ENCODE measurements around the gene F8.

DNA sequence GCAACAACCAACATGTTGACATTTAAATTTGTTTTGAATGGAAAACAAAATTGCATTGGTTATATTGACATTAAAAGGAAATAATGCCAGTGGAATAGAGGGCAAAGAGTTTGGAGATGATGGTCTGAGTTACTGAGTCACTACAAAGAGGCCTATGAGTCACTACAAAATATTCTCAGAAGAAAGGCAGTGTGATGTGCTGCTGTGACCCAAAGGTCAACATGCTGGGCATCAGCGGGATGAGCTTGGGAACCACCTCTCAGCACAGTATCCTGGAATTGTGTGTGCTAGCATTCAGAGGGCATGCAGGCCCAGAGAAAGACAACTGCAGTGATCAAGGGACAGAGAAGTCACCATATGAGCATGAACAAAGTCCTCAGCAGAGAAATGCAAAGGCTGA is 45.6 kb upstream of the F8 start:
- TF ChIP-seq POLR2AphosphoS5 (IDR thresholded peaks at IDR 0.05; ENCODE audit: low read depth, low read length), result no peak
- TF ChIP-seq, protein P1, sequence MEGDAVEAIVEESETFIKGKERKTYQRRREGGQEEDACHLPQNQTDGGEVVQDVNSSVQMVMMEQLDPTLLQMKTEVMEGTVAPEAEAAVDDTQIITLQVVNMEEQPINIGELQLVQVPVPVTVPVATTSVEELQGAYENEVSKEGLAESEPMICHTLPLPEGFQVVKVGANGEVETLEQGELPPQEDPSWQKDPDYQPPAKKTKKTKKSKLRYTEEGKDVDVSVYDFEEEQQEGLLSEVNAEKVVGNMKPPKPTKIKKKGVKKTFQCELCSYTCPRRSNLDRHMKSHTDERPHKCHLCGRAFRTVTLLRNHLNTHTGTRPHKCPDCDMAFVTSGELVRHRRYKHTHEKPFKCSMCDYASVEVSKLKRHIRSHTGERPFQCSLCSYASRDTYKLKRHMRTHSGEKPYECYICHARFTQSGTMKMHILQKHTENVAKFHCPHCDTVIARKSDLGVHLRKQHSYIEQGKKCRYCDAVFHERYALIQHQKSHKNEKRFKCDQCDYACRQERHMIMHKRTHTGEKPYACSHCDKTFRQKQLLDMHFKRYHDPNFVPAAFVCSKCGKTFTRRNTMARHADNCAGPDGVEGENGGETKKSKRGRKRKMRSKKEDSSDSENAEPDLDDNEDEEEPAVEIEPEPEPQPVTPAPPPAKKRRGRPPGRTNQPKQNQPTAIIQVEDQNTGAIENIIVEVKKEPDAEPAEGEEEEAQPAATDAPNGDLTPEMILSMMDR (IDR thresholded peaks at IDR 0.05), result no peak
- TF ChIP-seq, protein P2, sequence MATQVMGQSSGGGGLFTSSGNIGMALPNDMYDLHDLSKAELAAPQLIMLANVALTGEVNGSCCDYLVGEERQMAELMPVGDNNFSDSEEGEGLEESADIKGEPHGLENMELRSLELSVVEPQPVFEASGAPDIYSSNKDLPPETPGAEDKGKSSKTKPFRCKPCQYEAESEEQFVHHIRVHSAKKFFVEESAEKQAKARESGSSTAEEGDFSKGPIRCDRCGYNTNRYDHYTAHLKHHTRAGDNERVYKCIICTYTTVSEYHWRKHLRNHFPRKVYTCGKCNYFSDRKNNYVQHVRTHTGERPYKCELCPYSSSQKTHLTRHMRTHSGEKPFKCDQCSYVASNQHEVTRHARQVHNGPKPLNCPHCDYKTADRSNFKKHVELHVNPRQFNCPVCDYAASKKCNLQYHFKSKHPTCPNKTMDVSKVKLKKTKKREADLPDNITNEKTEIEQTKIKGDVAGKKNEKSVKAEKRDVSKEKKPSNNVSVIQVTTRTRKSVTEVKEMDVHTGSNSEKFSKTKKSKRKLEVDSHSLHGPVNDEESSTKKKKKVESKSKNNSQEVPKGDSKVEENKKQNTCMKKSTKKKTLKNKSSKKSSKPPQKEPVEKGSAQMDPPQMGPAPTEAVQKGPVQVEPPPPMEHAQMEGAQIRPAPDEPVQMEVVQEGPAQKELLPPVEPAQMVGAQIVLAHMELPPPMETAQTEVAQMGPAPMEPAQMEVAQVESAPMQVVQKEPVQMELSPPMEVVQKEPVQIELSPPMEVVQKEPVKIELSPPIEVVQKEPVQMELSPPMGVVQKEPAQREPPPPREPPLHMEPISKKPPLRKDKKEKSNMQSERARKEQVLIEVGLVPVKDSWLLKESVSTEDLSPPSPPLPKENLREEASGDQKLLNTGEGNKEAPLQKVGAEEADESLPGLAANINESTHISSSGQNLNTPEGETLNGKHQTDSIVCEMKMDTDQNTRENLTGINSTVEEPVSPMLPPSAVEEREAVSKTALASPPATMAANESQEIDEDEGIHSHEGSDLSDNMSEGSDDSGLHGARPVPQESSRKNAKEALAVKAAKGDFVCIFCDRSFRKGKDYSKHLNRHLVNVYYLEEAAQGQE (IDR thresholded peaks at IDR 0.05; ENCODE audit: insufficient read depth in 1 of 2, low read depth in 2 of 2, low read length in 1 of 2), result no peak
